Activated B cell treated with CpG ODN at 0.5 μM for 24 hours (primary cell): ENCODE results near the gene DOCK3. TPM values are rescaled to one million over a fixed set of nuclear protein-coding genes. Genes with fewer than 3 reads are reported as not detected.

Experiments used
- ATAC-seq: fragments of 200-7000 bp; cut with Tn5 transposase; one replicate; pipeline ENCODE4 v1.10.0; 2021; ENCODE audit warnings: low read depth, mild to moderate bottlenecking, moderate library complexity
- CTCF ChIA-PET: fragments of 350-600 bp; sonication (Branson Sonifier 250); formaldehyde crosslinking; loops from one replicate; lab custom pipeline; 2021; ENCODE audit warnings: antibody characterized with exemption; lab: Charles Lee
- POLR2A ChIA-PET: fragments of 350-600 bp; sonication (Branson Sonifier 250); formaldehyde crosslinking; loops from one replicate; lab custom pipeline; 2021; ENCODE audit warnings: antibody characterized with exemption; lab: Charles Lee
- DNase-seq: peaks from one replicate; pipeline ENCODE4 v3.0.0; 2022
- H3K27ac Mint-ChIP-seq: one replicate; pipeline ENCODE4 v1.8.0; 2020; ENCODE audit warnings: mixed read lengths
- H3K27me3 Mint-ChIP-seq: one replicate; pipeline ENCODE4 v1.8.0; 2021; ENCODE audit warnings: mixed read lengths
- H3K36me3 Mint-ChIP-seq: one replicate; pipeline ENCODE4 v1.8.0; 2021; ENCODE audit warnings: low read depth, mixed read lengths
- H3K4me1 Mint-ChIP-seq: one replicate; pipeline ENCODE4 v1.8.0; 2021; ENCODE audit warnings: mixed read lengths
- H3K4me3 Mint-ChIP-seq: one replicate; pipeline ENCODE4 v1.8.0; 2020; ENCODE audit warnings: mild to moderate bottlenecking, mixed read lengths
- H3K9me3 Mint-ChIP-seq: one replicate; pipeline ENCODE4 v1.8.0; 2020; ENCODE audit warnings: mixed read lengths
- CTCF ChIP-seq: fragments of 200-600 bp; IDR thresholded peaks from one replicate; pipeline ENCODE4 v1.8.0; 2022; ENCODE audit warnings: antibody characterized with exemption, mild to moderate bottlenecking
- intact Hi-C: fragments of 100-400 bp; cut with micrococcal nuclease; formaldehyde crosslinking; loops from one replicate; pipeline ENCODE4 v1.15.1; 2024
- total RNA-seq: library from RNA; stranded (reverse); gene quantifications from 2 replicates; pipeline ENCODE4 v1.2.3, GENCODE V29; 2022

Gene DOCK3
- total RNA-seq, 1 donor from 2014 or later: 0.04 TPM

GRCh38 chr3:50642382-50642781 is 32.3 kb upstream of the DOCK3 start:
- DNase-seq: no peak
- intact Hi-C loops: no loop called here
- CTCF ChIA-PET: no interaction called here
- no peak overlapping the region for H3K4me3 Mint-ChIP-seq
- POLR2A ChIA-PET: no interaction called here
- H3K27me3 Mint-ChIP-seq: no peaks in the 10 kb centered on the region
- no peaks in the 10 kb centered on the region for H3K9me3 Mint-ChIP-seq
- TF ChIP-seq CTCF: no peak
- peaks cover 65% of the 10 kb centered on the region for H3K36me3 Mint-ChIP-seq
- H3K27ac Mint-ChIP-seq: no peak overlapping the region
- H3K4me1 Mint-ChIP-seq: no peaks in the 10 kb centered on the region
- no peak for ATAC-seq

- Mint-ChIP-seq H3K4me3 (no peak overlapping the region), H3K36me3 (peaks cover 70% of the 10 kb centered on the region), H3K4me1 (no peaks in the 10 kb centered on the region), H3K27ac (no peak overlapping the region), H3K9me3 (no peaks in the 10 kb centered on the region), H3K27me3 (no peaks in the 10 kb centered on the region)
- POLR2A ChIA-PET: no interaction called here
- CTCF ChIA-PET: no interaction called here
- intact Hi-C loops: no loop called here
- ATAC-seq (no peak), DNase-seq (no peak)
- TF ChIP-seq CTCF: no peak
Measured at GRCh38 chr3:50644561-50644960, 30.2 kb upstream of the DOCK3 start.

GRCh38 chr3:50645378-50645777 is 29.3 kb upstream of the DOCK3 start:
- intact Hi-C loops: no loop called here
- no peak for TF ChIP-seq CTCF
- Mint-ChIP-seq H3K9me3 (no peaks in the 10 kb centered on the region), H3K27ac (no peak overlapping the region), H3K4me1 (no peaks in the 10 kb centered on the region), H3K4me3 (no peak overlapping the region), H3K27me3 (no peaks in the 10 kb centered on the region), H3K36me3 (peaks cover 69% of the 10 kb centered on the region)
- ATAC-seq (no peak), DNase-seq (no peak)
- POLR2A ChIA-PET: no interaction called here
- CTCF ChIA-PET: no interaction called here

- no peaks in the 10 kb centered on the region for H3K27me3 Mint-ChIP-seq
- no peak for TF ChIP-seq CTCF
- intact Hi-C loops: no loop called here
- H3K36me3 Mint-ChIP-seq: peaks cover 42% of the 10 kb centered on the region
- ATAC-seq (no peak), DNase-seq (no peak)
- H3K4me3 Mint-ChIP-seq: no peak overlapping the region
- POLR2A ChIA-PET: no interaction called here
- H3K27ac Mint-ChIP-seq: no peak overlapping the region
- CTCF ChIA-PET: no interaction called here
- H3K4me1 Mint-ChIP-seq: no peaks in the 10 kb centered on the region
- no peaks in the 10 kb centered on the region for H3K9me3 Mint-ChIP-seq
Measured at GRCh38 chr3:50648313-50648712, 26.4 kb upstream of the DOCK3 start.

GRCh38 chr3:50648944-50649343 is 25.8 kb upstream of the DOCK3 start:
- Mint-ChIP-seq H3K27me3 (no peaks in the 10 kb centered on the region), H3K9me3 (no peaks in the 10 kb centered on the region), H3K36me3 (peaks cover 36% of the 10 kb centered on the region), H3K4me3 (no peak overlapping the region), H3K4me1 (no peaks in the 10 kb centered on the region), H3K27ac (no peak overlapping the region)
- ChIA-PET POLR2A (no interaction called here), CTCF (interaction anchor here (1.6 kb wide), 1 partner anchor 33 kb away, joined by 9 read pairs; the partner anchor contains the start of gene MAPKAPK3)
- TF ChIP-seq CTCF: no peak
- DNase-seq (no peak), ATAC-seq (no peak)
- intact Hi-C loops: no loop called here
